ENCODE data around the gene WDHD1. TPM values are rescaled to one million over a fixed set of nuclear protein-coding genes. Genes with fewer than 3 reads are reported as not detected.
"Not testable (repeated sequence)": the region's sequence is repeated elsewhere in the genome, so short reads cannot be mapped to it uniquely, and the experiment has no call there.

The WDHD1 gene
- total RNA-seq, 1 donor from 2014 or later: 1.6 TPM

DNA sequence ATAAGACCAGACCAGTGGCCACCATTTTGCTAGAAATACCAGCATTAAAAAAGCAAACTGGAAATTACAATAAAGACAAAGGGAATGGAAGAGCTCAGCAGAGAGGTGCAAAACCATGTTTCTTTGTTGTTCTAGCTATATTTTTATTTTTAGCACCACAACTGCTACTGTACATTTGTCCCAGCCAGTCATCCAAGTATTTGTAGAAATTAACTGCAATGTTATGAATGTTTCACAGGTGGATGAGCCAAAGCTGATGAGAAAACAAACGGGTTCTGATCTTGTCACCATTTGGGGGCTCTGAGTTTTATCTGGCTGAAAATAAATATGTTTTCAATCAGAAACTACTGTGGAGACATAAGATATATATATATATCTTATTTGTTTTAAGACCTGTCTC, 99.3 kb downstream of the WDHD1 start:
- ATAC-seq: no peak
- no peak for DNase-seq
- intact Hi-C loops (cut with micrococcal nuclease): no loop called here

DNA sequence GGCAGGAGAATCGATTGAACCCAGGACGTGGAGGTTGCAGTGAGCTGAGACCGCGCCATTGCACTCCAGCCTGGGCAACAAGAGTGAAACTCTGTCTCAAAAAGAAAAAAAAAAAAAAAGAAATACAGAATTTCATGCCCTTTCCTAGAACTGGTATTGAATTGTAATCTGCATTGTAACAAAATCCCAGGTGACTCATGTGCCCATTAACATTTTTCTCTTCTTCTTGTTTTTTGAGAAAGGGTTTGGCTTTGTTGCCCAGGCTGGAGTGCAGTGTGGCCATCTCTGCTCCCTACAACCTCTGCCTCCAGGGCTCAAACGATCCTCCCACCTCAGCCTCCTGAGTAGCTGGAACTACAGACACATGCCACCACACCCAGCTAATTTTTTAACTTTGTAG, 100.3 kb downstream of the WDHD1 start:
- intact Hi-C loops (cut with micrococcal nuclease); DNase-seq; ATAC-seq: not testable (repeated sequence)

DNA sequence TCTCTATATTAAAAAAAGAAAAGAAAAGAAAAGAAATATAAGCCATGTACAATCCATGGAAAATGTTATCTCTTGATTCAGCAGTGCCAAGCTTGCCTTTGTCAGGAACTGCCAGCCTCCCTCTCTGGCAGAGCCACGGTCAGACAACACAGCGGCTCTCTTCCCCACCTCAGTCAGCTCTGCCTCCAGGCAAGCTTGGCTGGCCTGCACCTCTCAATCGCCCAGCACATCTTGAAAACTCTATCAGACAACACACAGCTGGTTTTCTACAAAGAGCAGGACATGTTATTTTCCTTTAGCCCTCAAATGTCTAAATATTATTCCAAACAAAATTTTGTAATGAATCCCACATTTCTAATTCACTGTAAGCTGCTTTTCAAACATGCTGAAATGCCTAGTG, 104.3 kb downstream of the WDHD1 start:
- DNase-seq: no peak
- intact Hi-C loops (cut with micrococcal nuclease): no loop called here

DNA sequence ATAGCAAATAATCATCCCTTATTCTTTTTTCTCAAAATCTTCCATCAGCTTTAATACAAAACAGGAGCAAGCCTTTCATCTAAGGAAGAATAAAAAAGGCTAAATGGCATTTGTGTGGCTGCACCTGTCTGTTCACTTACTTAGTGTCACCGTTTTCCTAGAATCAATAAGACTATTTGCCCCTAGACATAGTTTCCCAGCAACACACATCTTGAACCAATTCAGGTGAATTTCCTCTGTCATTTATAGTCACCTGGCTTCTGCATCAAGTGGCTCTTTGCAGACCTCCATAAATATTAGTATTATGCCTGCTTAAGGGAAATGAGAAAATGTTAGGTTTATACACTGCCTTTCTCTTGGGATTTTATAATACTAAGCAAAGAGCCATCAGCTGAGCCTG, 106.8 kb downstream of the WDHD1 start:
- DNase-seq: no peak
- intact Hi-C loops (cut with micrococcal nuclease): no loop called here
- ATAC-seq: no peak

More for the DNA sequence above, 104.3 kb downstream of the WDHD1 start:
- no peak for ATAC-seq

DNA sequence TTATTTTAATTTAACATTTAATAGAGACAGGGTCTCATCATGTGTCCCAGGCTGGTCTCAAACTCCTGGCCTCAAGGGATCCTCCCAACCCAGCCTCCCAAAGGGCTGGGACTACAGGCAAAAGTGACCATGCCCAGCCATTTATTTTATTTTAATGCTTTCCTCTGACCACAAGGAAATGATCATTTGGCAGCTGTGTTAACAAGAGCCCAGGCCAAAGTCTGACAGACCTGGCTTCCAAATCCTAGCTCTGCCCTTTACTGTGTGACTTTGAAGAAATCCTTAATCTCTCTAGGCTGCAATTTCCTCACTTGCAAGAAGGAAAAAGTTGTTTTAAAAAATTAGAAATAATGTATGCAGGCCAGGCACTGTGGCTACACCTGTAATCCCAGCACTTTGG, 107.6 kb downstream of the WDHD1 start:
- no peak for ATAC-seq
- intact Hi-C loops (cut with micrococcal nuclease): no loop called here
- DNase-seq: no peak

DNA sequence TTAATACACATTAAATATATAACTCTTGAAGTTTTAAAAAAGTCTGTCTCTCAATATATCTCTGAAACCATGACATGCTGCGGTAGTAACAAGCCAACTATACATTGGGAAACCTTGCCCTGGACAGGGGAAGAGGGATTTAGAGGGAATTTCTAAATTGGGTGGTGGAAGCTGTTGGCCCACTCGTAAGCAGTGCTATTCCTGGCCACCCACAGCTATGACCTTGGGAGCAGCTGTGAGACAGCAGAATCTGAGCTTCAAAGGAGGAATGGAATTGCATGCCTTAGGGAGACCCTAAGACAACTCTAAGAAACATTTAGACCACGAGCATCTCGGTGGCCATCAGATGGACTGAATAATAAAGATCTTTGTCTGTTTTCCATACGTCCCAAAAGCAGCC, 108.5 kb downstream of the WDHD1 start:
- intact Hi-C loops (cut with micrococcal nuclease): no loop called here
- ATAC-seq (peak; percentile 38), DNase-seq (no peak)

DNA sequence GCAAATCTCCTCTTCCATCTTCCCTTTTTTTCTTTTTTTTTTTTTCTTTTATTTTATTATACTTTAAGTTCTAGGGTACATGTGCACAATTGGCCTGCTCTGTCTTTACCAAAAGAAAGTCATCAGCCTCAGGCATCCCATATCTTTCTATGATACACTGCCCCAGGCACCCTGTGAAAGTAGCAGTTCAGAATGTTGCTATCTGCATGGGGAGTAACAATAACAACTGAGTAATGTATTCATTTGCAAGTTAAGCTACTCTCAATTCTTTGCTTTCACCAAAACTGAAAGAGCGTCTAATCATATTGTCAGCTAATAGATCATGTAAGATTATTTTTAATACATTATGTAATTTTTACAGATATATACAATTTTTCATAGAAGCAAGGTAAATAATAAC, 110.8 kb downstream of the WDHD1 start:
- ATAC-seq: no peak
- intact Hi-C loops (cut with micrococcal nuclease): no loop called here
- no peak for DNase-seq

DNA sequence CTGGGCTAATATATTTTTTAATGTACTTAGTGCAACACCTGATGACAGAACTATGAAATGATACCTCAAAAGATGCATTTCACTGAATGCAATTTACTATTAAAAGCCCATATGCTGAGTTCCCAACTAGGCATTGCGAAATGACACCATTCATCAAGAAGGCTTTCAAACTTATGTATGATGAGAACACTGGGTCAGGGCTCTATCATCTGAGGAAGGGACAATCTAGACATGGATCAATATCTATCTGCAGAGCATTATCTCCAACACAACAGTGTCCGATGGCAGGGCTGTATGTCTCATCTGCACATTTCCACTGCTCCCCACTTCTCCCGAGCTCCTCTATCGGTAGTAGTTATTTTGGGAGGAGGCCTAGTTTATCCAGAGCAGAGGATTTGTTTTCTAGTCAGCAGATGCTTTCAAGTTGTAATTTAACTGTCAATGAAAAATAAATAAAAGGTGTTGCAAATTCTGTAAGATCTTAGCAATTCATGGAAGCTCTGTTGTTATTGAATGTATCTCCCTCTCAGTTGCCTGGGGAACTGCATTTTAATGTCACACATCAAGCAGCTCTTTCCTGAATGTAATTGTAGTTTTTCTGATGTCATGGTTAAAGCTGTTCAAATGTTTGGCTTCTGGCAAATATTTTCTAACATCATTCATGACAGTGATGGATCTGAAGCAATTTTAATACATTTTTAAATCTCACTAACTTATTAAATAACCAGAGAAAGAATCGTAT, 116.9 kb downstream of the WDHD1 start:
- no peak for ATAC-seq
- intact Hi-C loops (cut with micrococcal nuclease): no loop called here
- DNase-seq: no peak

DNA sequence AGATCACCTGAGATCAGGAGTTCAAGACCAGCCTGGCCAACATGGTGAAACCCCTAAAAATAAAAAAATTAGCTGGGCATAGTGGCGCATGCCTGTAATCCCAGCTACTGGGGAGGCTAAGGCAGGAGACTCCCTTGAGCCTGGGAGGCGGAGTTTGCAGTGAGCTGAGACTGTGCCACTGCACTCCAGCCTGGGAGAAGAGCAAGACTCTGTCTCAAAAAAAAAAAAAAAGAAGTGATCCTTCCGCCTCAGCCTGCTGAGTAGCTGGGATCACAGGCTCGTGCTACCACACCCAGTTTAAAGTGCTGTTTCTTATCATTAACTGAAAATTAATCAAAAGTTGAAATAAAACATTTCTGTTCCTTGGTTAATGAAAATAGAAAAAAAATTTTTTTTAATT, 117.9 kb downstream of the WDHD1 start:
- DNase-seq; intact Hi-C loops (cut with micrococcal nuclease); ATAC-seq: not testable (repeated sequence)

DNA sequence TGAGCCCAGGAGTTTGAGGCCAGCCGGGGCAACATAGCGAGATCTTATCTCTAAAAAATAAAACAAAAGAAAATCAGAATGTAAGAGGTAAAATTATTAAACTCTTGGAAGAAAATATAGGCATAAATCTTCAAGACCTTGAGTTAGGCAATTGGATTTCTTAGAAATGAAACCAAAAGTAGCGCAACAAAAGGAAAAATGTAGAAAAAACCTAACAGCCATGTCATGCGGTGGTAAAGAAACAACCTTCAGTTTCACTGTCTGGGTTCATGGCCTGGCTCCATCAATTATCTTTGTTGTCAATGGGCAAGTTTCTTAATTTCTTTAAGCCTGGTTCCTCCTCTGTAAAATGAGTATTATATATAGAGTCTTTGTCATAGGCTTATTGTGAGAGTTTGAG, 118.7 kb downstream of the WDHD1 start:
- intact Hi-C loops (cut with micrococcal nuclease): no loop called here
- DNase-seq (no peak), ATAC-seq (no peak)

DNA sequence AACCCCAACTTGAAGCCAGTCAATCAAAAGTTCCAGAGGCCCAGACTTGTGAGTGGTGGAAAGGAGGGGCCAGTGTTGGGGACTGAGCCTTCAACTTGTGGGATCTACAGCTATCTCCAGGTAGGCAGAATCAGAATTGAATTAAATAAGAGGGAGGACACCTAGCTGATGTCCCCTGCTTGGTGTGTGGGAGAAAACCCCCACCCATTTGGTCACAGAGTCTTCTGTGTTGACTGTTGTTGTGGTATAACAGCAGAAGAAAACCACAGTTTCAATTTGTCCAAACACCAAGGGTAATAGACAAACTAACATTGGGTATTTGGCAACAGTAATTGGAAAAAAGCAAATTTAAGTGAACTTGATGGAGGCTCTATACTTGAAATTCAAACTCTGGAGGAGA, 120.8 kb downstream of the WDHD1 start:
- DNase-seq: no peak
- intact Hi-C loops (cut with micrococcal nuclease): no loop called here
- ATAC-seq: no peak

DNA sequence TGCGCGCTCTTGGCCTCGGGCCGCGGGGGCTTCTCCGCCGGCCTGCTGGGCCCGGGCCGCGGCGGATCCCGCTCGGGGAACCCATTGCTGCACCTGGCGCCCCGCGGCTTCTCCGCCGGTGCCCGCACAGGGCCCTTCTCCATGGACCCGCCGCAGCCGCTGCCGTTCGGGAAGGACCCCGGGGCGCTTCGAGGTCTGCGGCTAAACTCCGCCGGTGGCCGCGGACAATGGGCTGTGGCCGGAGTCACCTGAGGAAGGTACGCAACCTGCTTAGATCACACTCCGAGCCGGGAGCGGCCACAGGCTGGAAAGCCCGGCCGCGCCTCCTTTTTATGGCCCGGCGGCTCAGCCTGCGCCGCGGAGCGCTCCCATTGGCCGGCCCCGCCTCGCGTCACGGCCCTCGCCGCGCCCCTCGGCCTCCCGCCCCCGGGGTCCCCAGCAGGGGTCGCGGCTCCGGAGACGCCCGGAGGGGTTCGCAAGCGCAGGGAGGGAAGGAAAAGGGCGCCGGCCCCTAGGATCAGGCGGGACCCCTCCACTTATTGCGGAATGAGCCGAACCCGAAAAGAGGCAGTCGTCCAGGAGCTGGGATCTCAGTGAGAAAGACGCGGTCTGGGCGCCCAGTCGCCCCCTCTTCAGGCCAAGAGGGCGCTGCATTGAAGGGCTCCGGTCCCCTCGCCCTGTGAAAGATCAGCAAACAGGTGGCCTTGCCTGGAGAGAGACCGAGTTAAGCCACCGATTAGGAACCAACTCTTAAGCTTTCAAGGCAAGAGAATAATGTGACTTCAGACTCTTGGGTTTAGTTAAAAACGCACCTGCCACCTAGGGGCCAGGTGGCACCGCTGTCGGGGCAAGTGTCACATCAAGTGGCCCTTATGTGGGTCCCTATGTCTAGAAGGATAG, 124.1 kb downstream of the WDHD1 start, which contains the start of gene GCH1:
TSS of gene GCH1 (minus strand) at position 306 of the 900 bp plus-strand sequence. CDS start at position 143, 163 bp downstream.
- intact Hi-C loops (cut with micrococcal nuclease): no loop called here
- peak; percentile 97 for ATAC-seq
- peak; percentile 83 for DNase-seq

DNA sequence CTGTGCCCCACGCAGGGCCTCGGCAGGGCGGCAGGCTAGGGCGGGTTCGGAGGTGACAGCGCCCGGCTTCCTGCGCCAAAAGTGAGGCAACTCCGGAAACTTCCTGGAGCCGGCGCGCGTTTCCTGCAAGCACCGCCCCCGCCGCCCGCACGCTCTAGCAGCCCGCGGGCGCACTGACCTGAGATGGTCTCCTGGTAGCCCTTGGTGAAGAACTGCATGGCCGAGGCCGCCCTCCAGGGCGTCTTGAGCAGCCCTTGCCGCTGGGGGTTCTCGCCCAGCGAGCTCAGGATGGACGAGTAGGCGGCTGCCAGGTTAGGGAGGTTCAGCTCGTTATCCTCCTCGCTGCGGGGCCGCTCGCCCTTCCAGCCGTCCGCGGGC, 124.8 kb downstream of the WDHD1 start:
- intact Hi-C loops (cut with micrococcal nuclease): no loop called here
- DNase-seq (peak; percentile 81), ATAC-seq (peak; percentile 75)

DNA sequence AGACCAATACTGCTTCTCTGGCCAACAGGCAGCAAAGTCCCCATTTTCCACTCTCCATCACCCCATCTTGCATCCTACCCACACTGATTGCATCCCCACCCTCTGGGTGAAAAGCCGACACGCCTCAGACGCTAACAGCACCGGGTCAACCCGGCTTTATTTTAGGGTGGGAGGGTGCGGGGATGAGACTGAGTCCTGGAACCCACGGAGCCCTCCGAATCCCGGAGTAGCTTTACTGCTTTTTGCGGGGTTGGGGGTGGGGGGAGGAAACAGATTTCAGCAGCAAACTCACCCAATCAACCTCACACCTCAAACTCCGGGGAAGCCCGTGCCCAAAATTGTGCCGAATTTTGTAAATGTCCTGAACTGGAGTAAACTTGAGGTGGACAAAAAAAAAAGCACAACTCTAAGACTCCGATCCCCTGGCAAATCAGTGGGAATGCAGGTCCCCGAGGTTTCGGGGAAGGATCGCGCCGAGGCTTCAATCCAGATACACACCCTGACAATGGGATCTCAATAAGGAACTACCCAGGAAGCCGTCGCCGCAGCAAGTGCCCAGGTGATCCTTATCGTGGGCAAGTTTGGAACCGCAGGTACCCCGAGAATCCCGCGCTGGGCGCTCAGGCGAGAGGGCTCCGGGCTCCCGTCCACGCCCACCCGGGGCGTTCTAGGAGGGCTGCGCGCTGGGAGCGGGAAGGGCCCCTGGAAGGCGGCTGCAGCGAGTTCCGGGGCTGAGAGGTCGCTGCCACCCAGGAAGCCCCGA, 125.3 kb downstream of the WDHD1 start:
- intact Hi-C loops (cut with micrococcal nuclease): no loop called here
- DNase-seq (no peak), ATAC-seq (no peak)

DNA sequence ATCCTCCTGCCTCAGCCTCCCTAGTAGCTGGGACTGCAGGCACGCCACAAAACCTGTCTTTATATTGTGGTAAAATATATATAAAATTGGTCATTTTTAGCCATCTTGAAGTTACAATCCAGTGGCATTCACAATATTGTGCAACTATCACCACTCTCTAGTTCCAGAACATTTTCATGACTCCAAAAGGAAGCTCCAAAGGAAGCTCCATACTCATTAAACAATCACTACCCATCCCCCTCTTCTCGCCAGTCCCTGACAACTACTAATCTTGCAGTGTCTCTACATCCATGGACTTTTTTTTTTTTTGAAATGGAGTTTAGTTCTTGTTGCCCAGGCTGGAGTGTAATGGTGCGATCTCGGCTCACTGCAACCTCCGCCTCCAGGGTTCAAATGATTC, 127.3 kb downstream of the WDHD1 start:
- ATAC-seq (no peak), DNase-seq (no peak)
- intact Hi-C loops (cut with micrococcal nuclease): no loop called here

DNA sequence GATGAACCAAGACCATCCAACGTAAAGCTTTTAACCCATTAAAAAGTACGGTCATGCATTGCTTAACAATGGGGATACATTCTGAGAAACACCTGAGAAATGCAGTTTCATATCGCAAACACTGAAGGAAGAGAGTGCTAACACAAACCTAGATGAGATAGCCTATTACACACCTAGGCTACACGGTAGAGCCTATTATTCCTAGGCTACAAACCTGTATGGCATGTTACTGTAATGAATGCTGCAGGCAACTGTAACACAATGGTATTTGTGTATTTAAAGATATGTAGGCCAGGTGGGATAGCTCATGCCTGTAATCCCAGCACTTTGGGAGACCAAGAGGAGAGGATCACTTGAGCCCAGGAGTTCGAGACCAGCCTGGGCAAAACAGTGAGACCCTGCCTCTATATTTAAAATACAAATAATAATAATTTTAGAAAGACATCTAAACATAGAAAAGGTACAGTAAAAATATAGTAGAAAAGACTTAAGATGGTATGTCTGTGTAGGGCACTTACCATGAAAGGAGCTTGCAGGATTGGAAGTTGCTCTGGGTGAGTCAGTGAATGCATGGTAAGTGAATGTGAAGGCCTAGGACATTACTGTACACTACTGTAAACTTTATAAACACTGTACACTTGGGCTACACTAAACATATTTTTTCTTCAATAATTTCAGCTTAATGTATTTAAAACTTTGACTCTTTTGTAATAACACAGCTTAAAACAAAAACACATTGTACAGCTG, 128.9 kb downstream of the WDHD1 start:
- intact Hi-C loops (cut with micrococcal nuclease); DNase-seq; ATAC-seq: not testable (repeated sequence)

DNA sequence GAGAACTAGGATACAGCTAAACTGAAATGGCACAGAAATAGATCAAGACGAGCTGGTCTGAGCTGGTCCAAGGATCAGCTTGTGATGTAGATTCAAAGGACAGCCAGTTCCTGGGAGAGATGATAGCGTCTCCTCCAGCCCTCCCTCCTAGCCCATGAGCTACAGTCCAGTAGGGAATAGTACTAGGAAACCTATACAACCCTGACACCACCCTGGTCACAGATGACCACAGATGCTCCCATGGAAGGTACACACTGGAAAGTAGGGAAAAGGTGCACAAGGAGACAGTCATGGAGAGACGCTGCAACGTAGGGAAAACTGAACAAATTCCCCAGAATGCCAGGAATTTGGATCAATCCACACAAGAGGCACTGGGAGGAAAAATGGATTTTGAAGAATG, 131.2 kb downstream of the WDHD1 start:
- DNase-seq: no peak
- intact Hi-C loops (cut with micrococcal nuclease): no loop called here
- ATAC-seq: peak; percentile 22

DNA sequence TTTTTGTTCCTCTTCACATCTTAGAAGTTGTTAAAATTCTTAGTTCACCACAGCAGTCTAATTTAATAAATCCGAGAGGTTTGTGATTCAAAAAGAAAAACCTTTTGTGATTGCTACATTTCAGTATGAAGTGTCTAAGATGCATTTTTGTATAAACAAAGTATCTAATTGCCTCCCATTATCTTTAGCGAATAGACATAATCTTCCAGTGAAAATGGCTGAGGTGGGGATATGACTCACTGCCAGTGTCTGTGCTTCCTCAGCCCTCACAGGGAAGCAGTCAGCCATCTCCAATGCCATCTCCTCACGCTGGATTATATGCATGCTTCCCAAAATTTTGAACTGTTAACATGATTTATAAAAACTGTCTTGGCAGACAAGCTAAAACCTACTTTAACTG, 131.9 kb downstream of the WDHD1 start:
- intact Hi-C loops (cut with micrococcal nuclease): no loop called here

DNA sequence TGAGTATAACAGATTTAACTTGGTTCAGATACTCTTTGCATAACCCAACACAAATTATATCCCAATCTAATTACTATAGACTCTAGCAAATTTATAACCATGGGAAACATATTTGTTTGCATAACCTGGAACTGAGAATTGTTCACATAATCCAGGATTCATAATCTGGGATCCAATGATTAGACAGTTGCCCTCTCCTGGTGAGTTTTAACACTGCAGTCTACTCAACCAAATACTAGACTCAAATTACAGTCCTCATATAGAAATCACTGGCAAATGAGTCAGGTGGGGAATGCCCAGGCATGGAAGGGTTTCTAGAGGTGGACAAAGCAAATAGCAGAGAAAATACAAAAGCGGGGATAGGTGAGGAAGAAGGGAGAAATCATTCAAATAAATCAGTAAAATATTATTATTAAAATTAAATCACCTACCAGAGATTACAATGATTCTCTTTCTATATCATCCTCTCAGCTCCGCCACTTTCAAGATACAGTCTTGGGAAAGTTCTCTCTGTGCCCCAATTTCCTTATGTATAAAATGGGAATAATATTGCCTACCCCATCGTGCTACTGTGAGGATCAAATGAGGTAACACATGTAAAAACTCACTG, 133.6 kb downstream of the WDHD1 start:
- intact Hi-C loops (cut with micrococcal nuclease): no loop called here
- peak; percentile 41 for ATAC-seq
- no peak for DNase-seq

More for the DNA sequence above, 131.9 kb downstream of the WDHD1 start:
- ATAC-seq (no peak), DNase-seq (no peak)
